Measurements from ENCODE around the gene UNC93B1.
"Not testable (repeated sequence)": the region's sequence is repeated elsewhere in the genome, so short reads cannot be mapped to it uniquely, and the experiment has no call there.

The UNC93B1 gene

DNA sequence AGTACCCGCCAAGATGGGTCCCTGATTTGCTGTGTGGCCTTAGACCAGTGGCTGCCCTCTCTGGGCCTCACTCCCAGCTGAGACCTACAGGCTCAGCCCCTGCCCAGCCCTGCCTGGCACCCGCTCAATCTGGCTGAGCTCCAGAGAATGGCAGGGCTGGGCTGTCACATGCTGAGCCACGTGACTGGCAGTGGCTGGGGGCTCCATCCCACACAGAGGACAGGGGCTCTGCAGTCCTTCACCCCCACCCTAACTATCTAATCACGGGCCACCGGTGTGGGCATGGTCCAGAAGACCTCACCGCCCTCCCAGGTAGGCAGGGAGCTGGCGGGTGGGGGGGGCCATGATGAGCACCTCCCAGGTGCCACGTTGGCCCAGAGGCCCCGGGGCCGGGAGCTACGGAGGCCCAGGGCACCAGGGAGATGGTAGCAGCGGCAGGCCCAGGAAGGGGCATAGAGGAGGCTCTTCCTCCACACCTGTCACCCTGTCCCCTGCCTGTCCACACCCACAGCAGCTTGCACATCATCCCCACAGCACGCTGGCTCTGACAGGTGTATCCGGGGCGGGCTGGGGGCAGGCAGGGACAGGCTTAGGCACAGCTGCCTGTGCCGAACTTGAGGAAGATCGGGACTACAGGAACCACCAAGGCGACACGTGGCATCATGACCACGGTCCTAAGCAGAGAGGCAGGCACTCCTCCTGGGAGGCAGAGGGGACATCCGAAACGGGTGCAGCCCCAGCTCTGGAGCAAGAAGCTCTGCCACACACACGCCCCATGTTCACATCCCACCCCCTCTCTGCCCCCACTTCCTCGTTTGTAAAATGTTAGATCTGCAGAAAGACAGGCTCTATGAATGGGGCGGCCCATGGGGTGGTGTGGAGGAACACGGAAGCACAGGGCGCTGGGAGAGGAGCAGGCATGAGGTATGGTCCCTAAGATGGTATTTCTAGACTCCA is 4.8 kb upstream of the UNC93B1 start:
- no peak for DNase-seq

DNA sequence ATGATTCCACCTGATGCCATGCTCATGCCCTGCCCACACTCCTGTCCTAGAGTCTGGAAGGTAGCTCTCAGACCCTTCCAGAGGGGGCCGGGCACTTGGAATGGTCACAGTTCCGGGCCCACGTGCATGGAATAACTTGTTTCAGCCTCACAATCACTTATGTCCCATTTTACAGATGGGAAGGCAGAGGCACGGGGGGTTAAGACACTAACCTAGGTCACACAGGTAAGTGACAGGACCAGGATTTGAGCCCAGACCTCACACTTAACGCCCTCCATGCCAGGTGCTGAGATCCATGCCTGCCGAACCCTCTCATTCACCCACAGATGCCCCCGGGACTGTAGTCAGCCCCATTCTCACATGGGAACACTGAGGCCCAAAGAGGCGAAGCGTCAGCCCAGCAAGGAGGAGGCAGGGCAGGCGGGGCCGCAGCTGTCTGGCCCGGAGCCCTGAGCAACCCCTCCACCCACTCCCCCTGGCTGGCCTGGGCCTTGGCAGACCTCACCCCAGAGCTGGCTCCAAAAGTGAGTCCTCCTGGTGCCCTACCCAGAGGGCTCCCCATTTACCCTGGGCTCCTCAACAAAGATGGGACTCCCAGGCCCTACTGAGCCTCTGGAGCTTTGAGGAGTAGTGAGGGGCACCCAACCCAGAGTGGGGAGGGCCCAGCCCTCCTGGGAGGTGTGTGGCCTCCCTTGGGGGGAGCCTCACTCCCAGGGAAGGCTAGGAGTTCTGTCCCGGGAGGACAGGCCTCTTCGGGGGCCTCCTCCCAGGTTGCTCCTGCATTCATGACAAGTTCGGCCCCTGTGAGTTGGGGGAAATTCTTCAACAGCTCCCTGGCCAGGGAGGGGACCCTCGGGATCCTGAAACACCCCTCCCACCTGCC is 3.8 kb upstream of the UNC93B1 start:
- DNase-seq, result no peak

DNA sequence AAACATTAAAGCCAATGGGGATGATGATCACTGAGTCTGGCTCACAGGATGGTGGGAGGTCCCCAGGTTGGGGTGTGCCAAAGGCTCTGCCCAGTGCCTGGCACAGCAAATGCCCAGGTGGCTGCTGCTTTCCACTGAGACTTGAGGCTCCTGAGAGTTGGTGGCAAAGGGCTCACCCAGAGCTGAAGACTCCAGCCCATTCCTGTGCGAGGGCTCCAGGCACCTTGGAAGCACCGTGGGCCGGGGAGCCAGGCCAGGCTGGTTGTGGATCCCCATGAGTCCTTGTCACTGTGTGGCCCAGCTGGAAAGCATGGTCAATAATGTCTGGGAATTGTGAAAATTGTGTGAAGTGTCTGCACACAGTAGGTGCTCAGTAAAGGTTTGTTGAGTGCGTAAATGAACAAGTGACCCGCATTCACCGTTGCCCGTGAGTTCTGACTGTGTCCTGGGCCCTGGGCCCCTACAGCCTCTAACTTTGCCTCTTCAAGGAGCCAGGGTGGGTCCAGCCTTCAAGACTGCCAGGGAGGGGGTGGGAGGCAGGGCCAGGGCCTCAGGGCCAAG is 2.8 kb upstream of the UNC93B1 start:
- DNase-seq, result no peak

DNA sequence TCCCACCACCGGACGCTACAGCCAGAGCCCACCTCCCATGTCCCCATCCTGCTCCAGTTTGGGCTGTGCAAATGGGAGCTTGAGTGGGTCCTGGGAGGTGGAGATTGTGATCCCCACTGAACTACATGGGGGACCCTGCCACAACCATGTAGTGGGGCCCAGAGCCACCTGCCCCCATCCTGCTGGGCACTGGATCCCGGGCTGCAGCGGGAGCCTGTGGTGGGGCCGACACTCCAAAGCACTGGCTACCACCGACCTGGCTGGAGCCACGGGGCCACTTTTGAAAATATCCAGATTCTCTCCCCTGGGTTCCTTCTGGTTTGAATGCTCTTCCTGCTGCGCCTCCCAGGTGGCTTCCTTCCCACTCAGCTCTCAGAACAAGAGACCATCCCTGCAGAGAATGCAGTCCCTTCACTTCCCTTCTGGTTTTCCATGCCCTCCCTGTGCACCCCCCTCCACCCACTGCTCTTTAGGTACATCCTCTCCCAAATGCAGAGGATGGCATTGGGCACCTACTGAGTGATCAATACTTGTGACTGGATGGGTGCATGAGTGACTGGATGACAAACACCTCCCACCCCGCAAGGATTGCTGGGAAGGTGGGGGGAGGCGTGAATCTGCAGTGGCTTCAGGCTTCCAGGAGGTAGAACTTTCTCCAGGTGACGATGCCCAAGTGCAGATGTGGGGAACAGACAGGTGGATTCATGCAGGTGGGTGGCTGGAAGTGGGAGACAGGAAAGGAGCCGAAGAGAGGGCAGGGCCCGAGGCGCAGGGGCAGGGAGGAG is 846 bp upstream of the UNC93B1 start:
- no peak for DNase-seq

DNA sequence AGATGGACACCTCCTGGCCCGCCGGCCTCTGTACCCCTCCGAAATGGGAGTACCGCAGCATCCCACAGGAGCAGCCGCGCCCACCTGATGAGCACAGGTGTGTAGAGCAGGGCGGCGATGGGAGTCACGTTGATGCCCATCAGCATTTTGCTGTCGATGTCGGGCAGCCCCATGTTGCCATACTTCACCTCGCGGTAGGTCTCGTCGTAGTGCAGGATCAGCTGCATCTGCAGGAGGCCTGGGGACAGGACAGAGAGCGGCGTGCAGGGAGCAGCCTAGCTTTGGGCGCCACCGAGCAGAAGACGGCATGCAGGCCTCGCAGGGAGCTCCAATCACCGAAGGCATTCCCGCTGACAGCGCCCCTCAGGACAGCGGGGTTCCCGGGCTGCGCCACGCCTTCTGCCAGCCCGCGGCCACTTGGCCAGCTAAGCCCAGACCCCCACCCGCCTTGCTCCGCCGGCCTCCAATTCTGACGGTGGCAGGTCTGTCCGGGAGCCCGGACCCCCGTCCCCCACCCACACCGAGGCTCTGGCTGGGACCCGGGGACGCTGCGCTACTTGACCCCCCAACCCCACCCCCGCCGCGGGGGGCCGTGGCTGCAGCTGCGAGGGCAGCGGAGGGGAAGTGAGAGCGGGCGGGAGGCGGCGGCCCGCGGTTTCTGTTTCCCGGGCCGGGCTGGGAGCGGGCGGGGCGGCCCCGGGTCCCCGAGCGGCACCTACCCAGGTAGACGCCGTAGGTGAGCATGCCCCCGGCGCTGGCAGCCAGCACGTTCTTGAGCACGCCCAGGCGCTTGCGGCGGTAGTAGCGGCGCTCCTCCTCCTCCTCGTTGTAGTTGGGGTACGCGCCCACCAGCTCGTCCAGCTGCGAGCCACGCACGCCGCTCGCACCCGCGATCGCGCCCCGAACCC is 705 bp downstream of the UNC93B1 start:
- peak; percentile 63 for DNase-seq

DNA sequence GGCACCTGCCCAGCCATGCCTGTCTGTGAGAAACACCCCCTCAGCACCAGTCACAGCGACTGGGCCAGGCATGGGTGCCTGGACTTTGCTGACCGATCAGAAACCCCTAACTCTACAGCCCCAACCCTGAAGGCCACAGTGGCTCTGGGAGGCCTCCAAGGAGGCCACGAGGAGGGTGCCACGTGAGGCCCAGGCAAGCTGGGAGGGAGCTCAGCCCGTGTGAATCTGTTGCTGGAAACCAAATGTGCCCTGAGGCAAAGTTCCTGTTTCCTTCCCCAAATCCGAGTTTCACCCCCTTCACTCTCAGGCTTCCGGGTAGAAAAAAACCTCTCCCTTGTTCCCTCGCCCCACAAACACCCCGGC is 1.3 kb downstream of the UNC93B1 start:
- DNase-seq, result no peak

DNA sequence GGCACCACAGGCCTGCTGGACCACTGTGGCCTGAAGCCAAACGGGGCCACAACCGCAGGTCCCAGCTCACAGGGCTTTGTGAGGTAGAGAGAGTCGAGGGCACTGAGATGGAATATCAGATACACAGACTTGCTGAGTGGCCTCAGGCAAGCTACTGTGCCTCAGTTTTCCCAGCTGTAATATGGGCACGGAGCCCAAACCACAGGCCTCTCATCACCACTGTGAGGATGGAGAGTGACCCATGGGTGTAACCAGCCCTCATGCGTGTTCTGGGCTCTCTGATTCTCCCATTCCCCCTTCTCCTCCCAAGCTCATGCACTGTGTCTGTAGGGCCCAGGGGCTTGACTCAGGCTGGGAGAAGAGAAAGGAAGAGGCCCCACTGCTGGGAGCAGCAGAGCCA is 4.2 kb downstream of the UNC93B1 start:
- DNase-seq, result no peak

DNA sequence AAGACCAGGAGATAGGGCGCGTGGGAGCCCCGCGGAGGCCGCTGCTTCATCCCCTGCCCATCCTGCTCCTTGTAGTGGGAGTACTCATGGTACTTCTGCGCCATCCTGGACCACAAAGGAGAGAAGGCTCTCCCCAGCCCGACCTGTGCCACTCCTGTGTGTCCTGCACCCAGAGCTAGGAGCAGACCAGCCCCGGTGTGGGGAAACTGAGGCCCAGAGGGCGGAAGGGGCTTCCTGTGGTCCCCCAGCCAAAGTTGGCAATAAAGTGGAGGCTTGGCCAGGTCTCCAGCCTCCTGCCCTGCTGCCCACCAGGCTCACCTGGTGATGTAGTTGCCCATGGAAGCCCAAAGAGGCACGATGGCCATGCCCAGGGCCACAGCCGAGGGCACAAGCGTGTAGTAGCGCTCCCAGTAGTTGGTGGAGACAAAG is 4.7 kb downstream of the UNC93B1 start:
- no peak for DNase-seq

DNA sequence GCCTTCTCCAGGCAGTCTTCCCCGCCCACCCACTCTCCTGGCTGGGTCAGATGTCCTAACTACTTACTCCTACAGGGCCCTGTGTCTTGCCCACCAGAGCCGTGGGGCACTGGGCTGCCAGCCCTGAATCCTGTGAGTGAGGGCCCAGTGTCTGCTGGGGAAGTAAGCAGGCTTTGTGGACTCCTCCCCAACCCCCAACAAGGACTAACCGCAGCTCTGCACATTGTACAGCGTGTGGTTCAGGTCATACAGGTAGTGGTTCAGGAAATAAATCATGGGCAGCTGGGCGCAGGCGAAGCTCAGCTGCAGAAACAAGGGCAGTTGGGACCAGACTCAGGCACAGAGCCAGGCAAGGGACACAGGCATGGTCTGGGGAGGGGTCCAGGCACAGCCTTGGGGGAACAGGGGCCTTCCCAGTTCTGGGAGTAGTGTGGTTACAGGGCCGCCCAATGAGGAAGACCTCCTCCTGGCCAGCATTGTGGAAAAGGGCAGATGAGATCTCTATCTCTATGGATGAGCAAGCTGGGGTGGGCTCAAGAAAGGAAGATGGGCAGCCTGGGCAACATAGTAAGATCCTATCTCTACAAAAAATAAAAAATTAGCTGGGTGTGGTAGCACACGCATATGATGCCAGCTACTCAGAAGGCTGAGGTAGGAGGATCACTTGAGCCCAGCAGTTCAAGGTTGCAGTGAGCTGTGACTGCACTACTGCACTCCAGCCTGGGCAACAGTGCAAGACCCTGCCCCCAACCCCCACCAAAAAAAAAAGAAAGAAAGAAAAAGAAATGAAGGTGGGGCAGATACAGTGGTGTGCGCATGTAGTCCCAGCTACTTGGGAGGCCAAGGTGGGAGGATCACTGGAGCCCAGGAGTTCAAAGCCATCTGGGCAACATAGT is 5.5 kb downstream of the UNC93B1 start:
- no peak for DNase-seq

DNA sequence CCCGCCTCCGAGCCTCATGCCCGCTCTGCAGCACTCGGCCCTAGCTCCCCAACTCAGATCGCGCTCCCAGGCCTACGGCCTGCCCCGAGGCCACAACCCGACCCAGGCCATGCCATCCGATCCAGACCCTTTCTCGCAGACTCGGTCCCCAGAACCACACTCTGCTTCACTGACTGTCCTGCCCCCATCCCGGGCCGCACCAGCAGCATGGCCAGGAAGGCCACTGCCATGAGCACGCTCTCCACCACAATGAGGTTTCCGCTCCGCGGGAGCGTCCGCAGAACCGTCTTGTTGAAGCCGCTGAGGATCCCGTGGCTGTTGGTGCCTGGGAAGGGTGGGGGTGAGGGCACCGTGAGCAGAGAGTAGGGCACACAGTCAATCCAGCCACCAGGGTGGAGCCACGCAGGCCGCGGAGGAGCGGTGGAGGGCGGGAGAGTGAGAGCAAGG is 6.4 kb downstream of the UNC93B1 start:
- DNase-seq, result no peak

DNA sequence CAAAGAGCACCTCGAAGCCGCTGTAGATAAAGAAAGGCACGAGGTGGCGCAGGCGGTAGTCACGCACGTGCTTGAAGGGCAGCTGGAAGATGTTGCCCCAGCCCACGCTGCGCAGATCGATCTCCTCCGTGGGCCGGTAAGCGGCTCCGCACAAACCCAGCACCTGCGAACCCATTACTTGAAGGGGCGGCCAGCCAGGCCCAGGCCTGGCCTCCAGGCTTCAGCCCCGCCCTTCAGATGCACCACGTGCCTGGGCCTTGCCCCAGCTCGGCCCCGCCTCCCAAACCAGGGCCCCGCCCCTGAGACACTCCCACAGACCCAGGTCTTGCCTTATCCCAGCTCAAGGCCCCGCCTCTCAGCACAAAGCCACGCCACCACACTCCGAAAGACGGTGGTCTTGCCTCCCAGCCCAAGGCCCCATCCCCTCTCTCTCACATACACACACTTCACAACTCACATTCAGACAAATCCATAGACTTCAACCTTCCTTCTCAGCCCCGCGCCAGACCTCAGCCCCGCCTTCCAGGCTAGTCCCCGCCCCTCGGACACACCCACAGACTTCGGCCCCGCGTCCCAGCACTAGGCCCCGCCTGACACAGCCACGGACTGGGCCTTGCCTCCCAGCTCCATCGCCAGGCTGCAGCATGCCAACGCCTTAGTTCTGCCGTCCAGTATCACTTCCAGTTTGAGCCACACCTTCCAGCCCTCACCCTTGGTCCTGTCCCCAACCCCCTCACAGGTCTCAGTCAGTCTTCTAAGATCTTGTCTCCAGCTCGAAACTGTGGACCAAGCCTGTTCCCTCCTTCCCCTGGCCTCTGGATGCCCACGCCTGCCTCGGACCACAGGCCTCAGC is 7.0 kb downstream of the UNC93B1 start:
- no peak for DNase-seq

DNA sequence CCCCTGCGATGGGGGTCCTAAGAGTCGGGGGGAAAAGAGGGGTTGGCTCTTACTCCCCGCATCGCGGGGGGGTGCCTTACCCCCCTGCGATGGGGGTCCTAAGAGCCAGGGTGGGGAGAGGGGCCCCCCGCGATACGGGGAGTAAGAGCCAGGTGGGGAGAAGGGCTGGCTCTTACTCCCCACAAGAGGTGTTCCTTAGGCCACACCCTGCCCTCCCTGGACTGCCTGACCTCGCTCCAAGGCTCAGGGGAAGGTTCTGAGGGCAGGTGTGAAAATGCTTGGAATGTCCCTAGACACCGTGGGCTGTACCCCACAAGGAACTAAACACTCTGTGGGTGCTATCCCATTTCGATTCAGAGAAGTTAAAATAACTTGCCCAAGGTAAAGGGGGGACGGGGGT is 7.8 kb downstream of the UNC93B1 start:
- DNase-seq, result no peak

DNA sequence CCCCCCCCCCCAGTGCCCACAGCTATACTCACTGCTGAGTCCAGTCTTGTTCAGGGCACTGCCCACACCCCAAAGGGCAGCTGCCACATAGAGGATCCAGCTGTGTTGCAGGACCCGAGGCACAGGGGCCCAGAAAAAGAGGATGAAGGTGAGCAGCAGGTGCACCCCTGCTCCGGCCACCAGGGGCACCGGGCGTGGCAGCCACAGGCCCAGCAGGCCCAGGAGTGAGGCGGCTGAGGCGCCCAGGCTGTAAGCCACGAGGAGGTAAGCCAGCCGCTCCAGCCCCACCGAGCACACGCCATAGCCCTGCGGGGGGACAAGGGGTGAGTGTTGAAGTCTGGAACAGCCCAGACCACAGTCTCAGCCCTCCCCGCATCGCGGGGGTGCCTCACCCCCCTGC is 8.3 kb downstream of the UNC93B1 start:
- DNase-seq, result not testable (repeated sequence)

DNA sequence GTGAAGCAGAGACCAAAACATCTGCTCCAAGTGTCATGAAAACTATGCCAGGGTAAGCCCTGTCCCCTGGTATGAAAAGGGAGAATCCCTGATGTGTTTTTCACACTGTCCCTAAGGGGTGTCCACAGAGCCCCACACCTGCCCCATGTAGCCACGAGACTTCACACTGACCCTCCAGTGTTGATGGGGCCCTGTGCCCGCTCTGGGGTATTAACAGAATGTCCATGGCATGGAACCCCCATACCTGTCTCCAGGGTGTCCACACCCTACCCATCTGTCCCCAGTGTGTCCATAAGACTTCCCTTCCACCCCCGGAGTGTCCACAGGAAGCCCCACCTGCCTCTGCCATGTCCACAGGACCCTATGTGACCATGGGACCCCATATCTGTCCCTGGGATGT is 8.8 kb downstream of the UNC93B1 start:
- DNase-seq, result not testable (repeated sequence)

DNA sequence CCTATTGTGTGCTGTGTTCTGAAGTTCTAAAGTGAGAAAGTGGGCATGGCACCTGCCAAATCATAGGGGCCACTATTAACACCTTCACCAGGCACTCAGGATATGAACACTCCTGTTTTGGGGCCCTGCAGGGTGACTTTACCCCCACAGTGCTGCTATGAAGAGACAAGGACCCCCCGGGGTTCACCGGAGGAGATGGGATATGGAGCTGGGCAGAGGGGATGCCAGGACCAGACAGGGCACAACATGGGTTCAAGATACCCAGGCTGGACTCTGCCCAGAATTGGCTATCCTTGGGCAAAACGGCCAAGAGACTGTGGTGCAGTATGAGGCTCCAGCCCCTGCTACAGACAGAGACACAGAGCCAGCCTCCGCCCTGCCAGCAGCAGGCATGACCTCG is 9.5 kb downstream of the UNC93B1 start:
- not testable (repeated sequence) for DNase-seq

DNA sequence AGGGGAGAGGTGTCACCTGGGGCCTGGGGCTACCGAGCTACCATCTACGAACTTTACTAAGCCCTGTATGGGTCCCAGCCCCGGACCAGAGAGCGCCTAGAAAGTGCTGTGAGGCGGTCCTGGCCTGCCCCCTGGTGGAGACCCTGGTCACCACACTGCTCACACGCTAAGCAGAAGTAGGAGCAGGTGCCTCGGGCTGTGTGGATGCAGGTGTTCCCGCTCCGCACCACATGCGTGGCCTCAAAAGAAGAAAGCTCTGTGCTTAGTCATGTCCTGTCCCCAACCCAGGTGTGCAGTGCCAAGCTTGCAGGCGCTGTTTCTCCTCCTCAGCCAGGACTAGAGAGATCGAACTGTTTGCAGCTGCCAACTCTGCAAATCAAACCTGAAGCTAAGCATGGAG is 10.1 kb downstream of the UNC93B1 start:
- peak; percentile 35 for DNase-seq

DNA sequence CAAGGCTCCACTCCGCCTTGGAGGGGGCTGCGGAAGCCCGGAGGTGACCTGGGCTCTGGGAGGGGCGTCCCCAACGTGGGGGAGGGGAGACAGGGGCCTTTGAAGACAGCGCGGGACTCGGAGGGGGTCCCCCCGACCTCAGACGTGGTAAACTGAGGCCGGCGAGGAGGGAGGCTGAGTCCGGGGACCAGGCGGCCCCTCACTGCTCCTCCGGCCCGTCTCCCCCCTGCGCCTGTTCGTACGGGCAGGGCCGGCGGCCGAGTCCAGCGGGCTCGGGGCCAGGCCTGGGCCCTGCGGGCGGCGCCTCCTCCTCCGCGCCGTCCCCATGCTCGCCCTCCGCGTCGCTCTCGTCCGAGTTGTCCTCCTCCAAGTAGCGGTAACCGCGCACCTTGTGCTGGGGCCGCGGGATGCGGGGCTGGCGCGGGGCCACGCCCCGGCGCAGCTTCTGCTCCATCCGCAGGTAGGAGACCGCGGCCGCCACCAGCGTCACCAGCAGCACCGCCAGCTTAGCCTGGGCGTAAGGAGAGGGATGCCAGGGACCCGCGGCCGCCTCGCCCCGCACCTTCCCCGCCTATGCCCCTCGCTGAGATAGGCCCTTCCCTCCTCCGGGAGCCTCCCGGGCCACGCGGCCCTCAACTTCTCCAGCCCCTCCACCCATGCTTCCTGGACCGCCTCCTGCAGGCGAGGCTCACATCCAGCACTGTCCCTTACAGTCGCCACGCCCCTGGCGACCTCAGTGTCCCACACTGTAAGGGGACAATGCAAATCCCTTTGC is 12.4 kb downstream of the UNC93B1 start:
- DNase-seq, result not testable (repeated sequence)

DNA sequence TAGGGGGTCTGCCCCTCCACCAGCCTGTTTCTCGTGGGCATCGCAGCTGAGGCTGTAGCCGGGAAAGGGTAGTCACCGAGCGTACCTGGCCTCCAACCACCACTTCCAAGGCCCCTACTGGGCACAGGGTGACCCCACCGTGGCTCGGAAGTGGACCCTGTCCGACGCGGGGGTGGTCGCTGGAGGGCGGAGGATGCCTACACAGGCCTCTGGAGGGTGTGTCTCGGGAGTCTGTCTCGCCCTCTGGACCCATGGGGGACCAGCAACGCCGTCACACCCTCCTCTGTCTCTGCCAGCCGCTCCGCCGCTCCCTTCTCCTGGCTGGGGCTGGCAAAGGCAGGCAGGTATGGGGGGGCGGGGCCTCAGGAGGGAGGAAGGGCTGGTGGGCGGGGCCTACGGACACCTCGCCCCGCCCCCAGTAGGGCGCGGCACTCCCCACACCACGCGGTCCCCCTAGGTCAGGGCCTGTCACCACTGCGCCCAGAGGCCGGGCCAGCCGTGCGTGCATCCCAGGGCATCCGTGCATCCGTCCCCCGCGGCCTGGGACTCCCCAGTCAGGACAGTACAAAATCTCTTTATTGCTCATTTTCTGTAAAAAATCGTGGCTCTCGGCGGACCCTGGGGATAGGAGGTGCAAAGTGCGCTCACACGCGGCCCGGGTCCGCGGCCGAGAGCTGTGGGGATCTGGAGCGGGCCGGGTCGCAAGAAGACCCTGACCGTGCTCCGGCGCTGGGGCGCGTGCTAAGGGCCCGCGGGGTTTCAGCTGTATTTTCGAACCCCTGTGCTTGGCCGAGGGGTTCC is 13.2 kb downstream of the UNC93B1 start:
- DNase-seq, result not testable (repeated sequence)

All from activated CD4-positive, alpha-beta T cell treated with anti-CD3 and anti-CD28 coated beads, Interleukin-2, amount 50 U/mL, for 1 hour (primary cell).